C1 segment of cervical spinal cord (tissue), 14 donors: ENCODE measurements around the gene F10.

Experiments
- DNase-seq, 14 donors: peaks; one replicate each; lab custom pipeline; 2025; lab: John Stamatoyannopoulos, UW

The F10 gene

DNA sequence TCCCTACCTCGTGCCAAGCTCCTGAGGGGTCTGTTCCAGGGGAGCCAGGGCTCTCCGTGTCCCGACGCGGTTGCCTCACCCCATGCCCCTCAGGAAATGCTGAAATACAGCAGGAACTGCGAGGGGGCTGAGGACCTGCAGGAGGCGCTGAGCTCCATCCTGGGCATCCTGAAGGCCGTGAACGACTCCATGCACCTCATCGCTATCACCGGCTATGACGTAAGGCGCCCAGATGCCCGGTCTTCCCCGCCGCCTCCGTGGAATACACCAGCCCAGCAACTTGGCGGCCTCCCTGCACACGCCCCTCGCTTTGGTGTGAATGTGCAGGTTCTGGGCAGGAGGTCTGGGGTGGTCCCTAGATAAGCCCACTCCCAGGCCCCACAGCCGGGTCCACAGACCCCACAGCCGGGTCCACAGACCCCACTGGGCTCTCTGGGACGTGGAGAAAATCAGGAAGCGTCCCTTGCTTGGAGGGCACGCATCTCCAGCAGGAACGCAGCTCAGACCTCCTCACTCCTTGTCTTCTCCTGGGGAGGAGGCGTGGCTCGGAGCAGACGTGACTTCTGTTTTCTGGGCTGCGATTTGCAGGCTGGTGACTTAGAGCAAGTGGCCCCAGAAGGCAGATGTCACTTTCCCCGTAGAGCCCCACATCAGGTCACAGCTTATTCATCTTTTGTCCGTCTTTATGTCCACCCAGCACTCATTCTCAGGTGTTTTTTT is 36.4 kb upstream of the F10 start:
- DNase-seq, result no peak

DNA sequence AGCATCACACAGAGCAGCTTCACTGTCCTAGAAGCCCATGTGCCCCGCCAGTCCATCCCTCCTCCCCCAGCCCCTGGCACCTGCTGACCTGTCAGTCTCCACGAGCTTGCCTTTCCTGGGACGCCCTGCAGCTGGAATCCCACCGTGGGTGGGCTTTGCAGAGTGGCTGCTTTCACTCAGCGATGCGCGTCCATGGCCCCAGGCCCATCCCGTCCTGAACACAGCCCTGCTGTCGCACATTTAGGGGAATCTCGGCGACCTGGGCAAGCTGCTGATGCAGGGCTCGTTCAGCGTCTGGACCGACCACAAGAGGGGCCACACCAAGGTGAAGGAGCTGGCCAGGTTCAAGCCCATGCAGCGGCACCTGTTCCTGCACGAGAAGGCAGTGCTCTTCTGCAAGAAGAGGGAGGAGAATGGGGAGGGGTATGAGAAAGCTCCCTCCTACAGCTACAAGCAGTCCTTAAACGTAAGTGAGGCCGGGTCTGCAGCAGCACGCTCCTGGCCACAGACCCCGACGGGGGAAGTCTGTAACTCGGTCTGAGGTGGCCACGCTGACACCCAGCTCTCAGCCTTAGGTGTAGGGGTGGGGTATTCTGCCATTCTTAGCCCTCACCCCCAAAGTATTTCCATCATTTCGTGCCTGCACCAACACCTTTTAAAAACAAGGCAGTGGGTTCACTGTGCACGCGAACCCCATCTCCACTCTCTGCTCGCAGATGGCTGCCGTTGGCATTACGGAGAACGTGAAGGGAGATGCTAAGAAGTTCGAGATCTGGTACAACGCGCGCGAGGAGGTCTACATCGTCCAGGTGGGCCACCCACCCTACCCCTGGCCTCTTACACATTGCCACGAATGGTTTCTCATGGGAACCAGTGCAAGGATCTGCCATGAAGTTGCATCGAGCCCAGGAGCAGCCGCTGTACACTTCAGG is 35.3 kb upstream of the F10 start:
- no peak for DNase-seq

DNA sequence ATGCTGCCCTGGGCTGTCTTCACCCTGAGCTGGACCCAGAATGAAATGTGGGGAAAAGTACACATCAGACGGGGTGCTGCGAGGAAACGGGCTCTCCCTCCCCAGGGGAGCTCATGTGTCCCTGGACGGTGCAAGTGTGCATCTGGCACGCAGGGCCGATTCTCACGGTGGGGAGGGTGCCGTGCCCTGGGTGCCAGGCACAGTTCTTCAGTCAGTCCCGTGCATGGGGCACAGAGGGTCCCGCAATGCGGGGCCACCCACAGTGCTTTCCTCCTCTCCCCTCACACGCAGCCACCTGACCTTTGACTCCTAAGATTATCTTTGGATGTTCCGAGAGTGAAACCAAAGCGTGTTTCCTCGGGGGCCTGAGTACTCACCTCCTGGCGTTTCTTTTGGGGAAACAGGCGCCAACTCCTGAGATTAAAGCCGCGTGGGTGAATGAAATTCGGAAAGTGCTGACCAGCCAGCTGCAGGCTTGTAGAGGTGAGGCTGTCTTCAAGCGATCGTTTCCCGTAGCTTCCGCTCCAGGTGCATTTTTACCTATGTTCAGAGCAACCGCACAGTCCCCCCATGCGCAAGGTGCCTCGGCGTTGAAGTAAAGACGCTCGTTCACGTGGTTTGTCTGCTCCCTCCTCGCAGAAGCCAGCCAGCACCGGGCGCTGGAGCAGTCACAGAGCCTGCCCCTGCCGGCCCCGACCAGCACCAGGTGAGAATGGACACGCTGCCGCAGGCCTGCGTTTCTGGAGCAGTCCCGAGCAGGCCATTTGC is 34.5 kb upstream of the F10 start:
- no peak for DNase-seq

DNA sequence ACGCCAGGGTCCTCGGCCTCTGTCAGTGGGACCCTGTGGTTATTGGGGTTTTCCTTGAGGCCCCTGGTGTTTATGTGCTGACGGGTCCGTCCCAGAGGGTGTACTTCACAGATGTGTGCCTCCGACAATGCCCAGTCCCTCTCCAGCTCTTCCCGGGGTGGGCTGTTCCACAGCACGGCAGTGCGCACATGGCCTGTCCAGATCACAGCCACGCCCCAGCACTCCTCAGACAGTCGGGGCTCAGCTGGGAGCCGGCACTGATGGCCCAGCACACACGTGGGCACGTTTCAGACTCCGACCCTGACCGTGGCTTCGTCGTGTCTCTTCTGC is 33.9 kb upstream of the F10 start:
- no peak for DNase-seq

DNA sequence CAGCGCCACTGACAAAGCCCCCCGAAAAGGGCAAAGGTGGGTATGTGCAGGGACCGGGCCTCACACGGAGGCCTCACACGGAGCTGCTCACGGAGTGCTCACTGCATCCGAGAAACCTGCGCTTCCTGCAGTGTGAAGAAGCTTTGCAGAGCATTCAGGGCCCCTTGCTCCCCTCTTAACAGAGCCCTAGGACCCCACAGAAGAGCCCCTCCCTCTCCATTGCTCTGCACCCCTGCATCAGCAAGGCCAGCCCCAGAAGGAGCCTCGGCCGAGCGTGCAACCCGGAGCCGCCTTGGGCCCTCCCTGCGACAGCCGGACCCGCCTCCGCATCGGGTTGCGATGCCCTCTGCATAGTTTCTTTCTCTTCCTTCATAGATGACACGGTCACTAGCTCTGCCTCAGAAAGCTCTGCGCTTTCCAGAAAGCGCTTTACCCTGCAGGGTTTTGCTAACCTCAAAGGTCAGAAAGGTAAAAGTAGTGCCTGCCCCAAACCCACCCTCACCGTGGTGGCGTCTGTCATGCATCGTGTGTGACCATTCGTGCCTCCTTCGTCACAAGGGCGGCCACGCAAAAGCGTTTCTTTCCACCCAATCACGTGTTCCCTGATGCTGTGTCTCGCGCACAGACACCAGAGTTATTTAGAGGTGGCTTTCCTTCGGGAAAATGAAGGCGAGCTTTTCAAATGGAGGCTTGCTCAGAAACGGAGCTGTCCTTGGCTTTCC is 32.7 kb upstream of the F10 start:
- DNase-seq, result no peak

DNA sequence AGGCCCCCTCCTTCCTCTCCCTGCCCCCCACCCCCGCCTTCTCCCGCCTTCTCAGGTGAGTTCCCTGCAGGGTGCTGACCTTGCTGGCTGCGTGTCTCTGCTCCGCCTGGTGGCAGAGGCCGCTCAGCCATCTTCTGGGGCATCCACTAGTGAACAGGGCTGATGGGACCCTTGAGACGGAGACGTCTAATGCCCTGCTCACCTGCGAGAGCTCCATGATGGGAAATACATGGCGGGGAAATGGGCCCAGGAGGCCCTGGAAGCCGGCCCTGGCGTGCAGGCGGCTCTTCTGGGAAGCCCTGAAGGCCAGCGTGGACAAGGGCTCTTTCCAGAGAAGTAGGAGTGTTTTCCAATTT is 32.2 kb upstream of the F10 start:
- DNase-seq, result no peak

DNA sequence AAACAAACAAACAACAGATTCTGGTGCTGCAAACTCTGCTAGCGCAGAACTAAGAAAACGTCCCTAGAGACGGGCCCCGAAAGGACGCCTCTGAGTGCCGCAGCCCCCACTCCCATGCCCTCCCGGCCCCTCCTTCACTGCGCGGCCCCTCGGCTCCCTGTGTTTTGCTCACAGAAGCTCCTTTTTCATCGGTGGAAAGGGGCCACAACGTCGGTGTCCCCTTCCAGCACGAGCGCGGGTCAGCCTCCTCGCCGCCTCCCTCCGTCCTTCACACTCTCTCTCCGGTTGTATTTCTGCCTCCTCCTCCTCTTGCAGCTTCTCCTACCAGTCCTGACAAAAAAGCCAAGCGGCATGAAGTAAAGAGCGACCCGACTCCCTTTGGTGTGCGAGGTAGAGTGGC is 31.8 kb upstream of the F10 start:
- no peak for DNase-seq

DNA sequence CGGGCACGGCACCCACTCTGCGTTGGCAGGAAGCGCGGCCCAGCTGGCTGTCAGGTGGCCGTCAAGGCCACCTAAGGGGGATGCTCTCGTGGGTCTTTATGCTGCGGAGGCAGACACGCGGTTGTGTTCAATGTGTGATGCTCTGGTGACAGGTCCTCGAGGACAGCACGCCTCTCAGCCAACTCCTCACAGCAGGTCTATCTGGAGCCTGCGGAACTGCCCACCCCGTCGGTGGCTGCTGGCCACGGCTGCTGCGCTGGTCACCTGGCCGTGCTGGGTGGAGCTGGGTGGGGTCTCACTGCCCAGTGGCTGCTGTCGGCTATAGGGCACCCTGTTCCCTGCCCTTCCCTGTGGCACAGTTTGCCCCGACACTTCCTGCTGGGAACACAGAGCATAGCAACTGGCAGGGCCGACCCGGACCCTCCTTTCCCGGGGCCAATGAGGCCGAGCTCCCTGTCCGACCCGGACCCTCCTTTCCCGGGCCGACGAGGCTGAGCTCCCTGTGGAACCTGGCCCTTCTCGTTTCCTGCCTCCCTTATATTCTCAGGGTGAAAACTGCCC is 31.3 kb upstream of the F10 start:
- no peak for DNase-seq

DNA sequence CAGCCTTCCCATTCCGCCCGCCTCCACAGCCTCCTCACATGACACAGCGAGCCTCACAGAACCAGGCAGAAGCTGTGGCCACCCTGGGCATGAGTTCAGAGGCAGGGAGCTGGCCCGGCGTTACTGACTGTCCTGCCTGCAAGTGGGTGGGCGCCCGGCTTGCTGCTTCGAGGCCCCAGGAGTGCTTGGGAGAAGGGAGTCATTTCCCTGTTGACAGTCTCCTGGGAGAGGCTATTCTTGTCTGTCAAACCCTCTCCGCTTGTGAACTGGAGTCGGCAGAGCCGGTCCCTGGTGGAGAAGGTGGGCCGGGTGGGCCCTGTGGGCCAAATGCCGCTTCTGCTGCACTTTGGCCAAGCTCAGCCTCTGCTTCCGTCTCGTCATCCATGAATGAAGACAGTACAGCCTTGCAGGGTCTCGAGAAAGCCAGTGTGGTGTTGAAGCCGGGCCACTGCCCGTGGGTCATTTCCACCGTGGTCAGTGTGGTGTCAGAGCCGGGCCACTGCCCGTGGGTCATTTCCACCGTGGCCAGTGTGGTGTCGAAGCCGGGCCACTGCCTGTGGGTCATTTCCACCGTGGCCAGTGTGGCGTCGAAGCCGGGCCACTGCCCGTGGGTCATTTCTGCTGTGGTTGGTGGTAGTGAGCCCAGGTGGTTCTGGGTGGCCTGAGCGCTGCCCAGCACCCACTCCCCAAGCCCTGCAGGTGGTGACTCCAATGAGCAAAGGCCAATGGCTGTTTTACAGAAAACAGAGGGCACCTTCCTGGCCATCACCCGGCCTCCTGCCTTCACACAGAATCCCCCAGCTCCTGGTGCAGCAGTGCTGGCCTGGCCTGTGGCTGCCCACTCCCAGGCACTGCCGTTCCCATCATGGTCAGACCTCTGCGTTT is 30.5 kb upstream of the F10 start:
- DNase-seq, result no peak

DNA sequence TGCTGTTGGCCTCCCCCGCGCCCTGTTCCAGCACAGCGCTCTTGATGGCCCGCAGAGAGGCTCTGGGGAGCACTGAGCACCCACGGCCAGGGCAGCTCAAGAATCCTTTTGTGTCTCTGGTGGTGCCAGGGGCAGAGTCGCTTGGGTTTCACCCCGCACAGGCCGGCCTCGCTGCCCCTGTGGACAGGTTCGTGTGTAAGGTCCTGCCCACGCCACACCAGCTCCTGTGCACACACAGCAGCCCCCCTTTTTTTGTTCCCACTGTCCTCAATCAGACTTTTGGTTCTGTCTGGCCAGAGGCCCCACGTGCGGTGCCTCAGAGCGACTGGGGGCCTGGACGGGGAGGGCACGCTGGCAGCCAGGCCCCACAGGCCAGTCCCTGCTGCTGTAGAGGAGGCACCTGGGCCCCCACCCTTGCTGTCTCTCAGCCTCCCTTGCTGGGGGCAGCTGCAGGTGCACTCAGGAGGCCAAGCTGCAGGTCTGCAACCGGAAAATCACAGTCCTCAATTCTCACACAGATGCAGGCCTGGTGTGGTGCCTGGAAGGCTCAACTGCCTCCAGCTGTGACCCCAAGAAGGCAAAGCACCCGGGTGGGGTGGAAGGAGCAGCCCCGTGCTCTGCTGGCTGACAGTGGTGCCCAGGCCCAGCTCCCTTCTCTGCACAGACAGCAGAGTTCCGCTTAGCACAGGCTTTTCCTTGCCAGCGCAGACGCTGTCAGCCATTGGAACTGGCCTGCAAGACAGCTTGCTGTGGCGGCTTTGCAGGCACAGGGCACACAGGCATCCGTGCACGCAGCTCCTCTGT is 29.6 kb upstream of the F10 start:
- DNase-seq, result no peak

DNA sequence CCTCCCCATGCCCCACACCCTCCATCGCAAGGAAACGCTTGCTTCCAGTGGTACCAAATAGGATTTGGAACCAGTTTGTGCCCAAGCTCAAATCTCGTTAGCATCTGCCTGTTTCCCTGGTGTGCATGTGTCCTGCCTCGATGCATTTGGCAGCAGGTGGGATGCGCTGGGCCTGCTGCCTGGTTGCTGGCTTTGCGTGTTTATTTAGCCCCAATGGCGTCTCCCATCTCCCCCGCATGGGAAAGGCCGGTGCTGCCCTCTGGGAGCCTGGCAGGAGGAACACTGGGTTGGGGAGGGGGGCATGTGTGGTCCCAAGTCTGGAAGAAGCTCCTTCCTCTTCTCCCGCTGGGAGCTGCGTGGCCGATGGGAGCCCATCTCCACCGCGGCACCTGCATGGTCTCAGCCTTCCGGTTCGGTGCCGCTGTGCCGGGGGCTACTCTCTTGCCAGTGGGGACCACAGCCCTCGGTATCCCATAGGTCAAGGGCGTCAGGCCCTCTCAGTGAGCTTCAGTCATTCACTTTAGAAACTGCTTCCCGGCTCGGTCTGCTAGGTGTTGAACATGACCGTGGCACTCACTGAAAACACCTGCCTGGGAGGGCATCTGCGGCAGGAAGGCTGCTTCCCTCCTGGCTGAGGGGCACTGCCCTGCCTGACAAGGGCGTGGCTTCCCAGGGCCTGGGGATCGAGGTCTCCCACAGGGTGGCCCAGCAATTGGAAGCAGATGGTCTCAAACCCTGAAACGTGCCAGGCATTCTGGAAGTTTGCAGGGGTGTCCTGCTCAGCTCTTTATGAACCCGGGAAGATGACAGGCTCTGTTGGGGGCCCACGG is 28.8 kb upstream of the F10 start:
- no peak for DNase-seq

DNA sequence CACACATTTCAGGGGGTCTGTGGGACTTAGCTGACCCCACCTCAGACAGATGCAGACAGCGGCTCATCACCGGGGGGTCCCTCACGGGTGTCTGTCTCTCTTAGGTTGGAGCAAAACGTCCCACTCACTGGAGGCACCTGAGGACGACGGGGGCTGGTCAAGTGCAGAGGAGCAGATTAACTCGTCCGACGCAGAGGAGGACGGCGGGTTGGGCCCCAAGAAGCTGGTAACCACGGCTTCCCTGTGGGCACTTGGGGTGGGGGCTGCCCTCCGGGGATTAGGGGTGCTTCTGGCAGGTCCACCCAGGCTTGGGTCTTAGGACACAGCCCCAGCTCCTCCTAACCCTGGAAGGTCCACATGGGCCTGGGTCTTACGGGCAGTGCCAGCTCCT is 28.2 kb upstream of the F10 start:
- DNase-seq, result no peak

DNA sequence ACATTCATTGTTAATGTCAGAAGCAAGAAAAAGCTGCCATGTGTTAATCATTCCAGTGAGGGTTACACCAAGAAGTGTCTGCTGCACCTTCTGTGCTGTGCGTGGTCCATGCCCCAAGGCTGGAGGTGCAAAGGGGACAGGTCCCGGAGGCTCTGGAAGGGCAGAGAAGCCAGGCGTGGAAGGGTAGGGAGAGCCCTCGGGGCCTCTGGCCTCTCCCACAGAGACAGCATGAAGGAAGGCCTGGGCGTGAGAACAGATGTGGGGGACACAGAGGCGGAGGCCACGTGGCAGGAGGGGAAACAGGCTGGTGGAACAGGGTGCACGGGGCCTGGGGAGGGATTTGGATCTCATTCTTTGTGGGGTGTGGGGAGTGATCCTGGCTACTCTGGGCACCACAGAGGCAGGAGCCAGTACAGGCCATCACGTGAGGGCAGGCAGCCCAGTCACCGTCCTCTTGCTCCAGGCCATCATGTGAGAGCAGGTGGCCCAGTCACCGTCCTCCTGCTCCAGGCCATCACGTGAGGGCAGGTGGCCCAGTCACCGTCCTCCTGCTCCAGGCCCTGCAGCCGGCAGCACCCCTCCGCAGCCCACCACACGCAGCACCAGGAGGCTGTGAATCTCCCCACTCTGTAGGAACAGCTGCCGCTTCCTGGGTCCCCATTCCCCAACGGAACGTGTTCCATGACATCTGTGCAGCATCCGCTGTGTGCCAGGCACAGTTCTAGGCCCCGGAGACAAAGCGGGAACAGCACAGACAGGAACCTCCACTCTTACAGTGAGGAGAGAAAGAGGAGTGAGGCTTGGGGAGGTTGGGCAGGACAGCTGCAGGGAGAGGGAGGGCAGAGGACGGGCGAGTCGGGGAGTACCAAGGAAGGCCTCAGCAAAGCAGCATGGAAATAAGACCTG is 27.2 kb upstream of the F10 start:
- DNase-seq, result no peak

DNA sequence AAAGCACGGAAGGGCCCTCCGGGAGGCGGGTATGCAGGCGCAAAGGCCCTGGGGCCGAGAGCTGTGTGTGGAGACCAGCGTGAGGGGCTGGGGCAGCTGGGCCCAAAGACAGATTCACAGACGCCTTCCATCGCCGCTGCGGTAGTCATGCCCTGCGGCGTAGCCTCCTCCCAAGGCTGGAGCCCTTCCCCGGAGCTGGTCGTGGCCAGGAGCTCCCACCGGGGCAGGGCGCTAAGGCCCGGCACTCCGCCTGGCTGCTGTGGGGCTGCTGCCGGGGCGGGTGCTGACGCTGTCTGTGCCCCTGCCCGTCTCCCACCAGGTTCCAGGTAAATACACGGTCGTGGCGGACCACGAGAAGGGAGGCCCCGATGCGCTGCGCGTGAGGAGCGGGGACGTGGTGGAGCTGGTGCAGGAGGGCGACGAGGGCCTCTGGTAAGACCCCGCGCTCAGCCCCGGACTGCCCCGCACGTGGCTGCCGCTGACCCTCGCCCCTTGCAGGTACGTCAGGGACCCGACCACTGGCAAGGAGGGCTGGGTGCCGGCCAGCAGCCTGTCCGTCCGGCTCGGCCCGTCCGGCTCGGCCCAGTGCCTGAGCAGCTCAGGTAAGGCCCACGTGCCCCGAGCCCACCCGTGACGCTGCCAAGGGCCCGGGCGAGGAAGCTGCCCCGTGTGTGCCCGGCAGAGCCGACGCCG is 26.4 kb upstream of the F10 start:
- no peak for DNase-seq

DNA sequence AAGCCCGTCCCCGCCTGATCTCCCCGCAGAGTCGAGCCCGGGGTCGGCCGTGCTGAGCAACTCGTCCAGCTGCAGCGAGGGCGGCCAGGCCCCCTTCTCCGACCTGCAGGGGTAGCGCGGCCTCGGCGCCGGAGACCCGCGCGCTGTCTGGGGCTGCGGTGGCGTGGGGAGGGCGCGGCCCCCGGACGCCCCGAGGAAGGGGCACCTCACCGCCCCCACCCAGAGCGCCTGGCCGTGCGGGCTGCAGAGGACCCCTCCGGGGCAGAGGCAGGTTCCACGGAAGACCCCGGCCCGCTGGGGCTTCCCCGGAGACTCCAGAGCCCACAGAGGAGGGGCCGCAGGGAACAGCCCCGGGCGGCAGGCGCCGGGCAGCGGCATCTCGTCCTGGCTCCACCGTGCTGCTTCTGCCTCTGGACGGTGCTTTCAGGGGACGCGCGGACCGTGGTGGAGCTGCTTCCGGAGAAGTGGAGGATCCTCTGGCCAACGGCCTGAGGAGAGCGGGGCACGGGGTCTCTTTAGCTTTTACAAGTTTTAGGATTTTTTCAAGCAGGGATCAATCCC is 25.8 kb upstream of the F10 start:
- no peak for DNase-seq

DNA sequence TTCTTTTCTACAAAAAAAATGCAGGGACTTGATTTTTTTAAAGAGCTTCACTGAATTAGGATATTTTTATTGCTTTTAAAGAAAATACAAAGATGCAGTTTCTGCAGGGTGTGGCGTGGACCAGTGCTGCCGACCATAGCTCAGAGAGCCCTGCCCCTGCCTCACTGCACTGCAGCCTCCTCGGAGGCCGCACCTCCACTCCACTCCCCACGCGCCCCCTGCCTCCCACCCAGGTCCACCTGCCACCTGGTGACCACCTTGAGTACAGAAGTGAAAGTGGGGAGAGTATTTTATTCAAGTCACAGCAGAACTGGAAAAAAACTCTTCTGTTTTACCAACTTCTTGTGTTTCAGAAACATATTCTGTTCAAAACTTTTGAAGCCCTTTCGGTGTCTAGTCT is 24.9 kb upstream of the F10 start:
- no peak for DNase-seq
